GM23338 (cell line): ENCODE data around the gene GDF10. TPM values are rescaled to one million over a fixed set of nuclear protein-coding genes. Genes with fewer than 3 reads are reported as not detected.

Experiments used
- ATAC-seq: fragments of 200-7000 bp; cut with Tn5 transposase; 3 replicates; pipeline ENCODE4 v1.9.1; 2020
- DNase-seq: peaks from one replicate; pipeline ENCODE4 v3.0.0-alpha.2; 2015; ENCODE audit warnings: low spot score
- H2AFZ ChIP-seq: fragments of 200-600 bp; sonication (generic); 2 replicates; pipeline ENCODE4 v1.8.0; 2016; ENCODE audit warnings: antibody characterized with exemption, mild to moderate bottlenecking, moderate library complexity
- H3F3A ChIP-seq: fragments of 200-600 bp; sonication (generic); replicated peaks from 2 replicates; pipeline ENCODE4 v1.8.0; 2017; ENCODE audit warnings: antibody characterized with exemption, mixed run types, low read depth
- H3K27ac ChIP-seq: fragments of 200-600 bp; sonication (generic); 2 replicates; pipeline ENCODE4 v1.6.1; 2016; ENCODE audit warnings: low read depth
- H3K27me3 ChIP-seq: fragments of 200-600 bp; sonication (generic); 2 replicates; pipeline ENCODE4 v1.8.0; 2016; ENCODE audit warnings: mild to moderate bottlenecking, mixed run types, moderate library complexity; ENCODE audit not compliant: insufficient read depth
- H3K36me3 ChIP-seq: fragments of 200-600 bp; sonication (generic); 2 replicates; pipeline ENCODE4 v1.8.0; 2016; ENCODE audit warnings: mild to moderate bottlenecking; ENCODE audit not compliant: insufficient read depth
- H3K4me1 ChIP-seq: fragments of 200-600 bp; sonication (generic); 2 replicates; pipeline ENCODE4 v1.8.0; 2016; ENCODE audit warnings: mild to moderate bottlenecking, moderate library complexity; ENCODE audit not compliant: insufficient read depth
- H3K4me2 ChIP-seq: fragments of 200-600 bp; sonication (generic); 2 replicates; pipeline ENCODE4 v1.7.1; 2017; ENCODE audit warnings: mixed run types
- H3K4me3 ChIP-seq: fragments of 200-600 bp; sonication (generic); 2 replicates; pipeline ENCODE4 v1.6.1; 2016; ENCODE audit warnings: mixed run types
- H3K79me2 ChIP-seq: fragments of 200-600 bp; sonication (generic); replicated peaks from 2 replicates; pipeline ENCODE4 v1.8.0; 2017; ENCODE audit warnings: mild to moderate bottlenecking; ENCODE audit not compliant: insufficient read depth
- H3K9me2 ChIP-seq: fragments of 200-600 bp; sonication (generic); 2 replicates; pipeline ENCODE4 v1.8.0; 2017; ENCODE audit not compliant: insufficient read depth
- H4K20me1 ChIP-seq: fragments of 200-600 bp; sonication (generic); replicated peaks from 2 replicates; pipeline ENCODE4 v1.8.0; 2017; ENCODE audit warnings: mild to moderate bottlenecking; ENCODE audit not compliant: insufficient read depth
- H3K27ac Mint-ChIP-seq: 2 replicates; pipeline ENCODE4 v1.8.0; 2020; ENCODE audit warnings: inconsistent platforms, mild to moderate bottlenecking, moderate library complexity, mixed read lengths
- H3K27me3 Mint-ChIP-seq: 3 replicates; pipeline ENCODE4 v1.8.0; 2022; ENCODE audit warnings: low read depth, mild to moderate bottlenecking, moderate library complexity, mixed read lengths, inconsistent platforms; ENCODE audit not compliant: insufficient read depth, poor library complexity
- H3K36me3 Mint-ChIP-seq: 3 replicates; pipeline ENCODE4 v1.8.0; 2021; ENCODE audit warnings: low read depth, mild to moderate bottlenecking, inconsistent platforms, moderate library complexity, mixed read lengths
- H3K4me1 Mint-ChIP-seq: 3 replicates; pipeline ENCODE4 v1.8.0; 2020; ENCODE audit warnings: mild to moderate bottlenecking, inconsistent platforms, mixed read lengths
- H3K4me3 Mint-ChIP-seq: 3 replicates; pipeline ENCODE4 v1.8.0; 2021; ENCODE audit warnings: moderate library complexity, mild to moderate bottlenecking, inconsistent platforms, mixed read lengths
- H3K9me3 Mint-ChIP-seq: 3 replicates; pipeline ENCODE4 v1.8.0; 2020; ENCODE audit warnings: moderate library complexity, mild to moderate bottlenecking, inconsistent platforms, mixed read lengths
- CREB1 ChIP-seq: fragments of 250-450 bp; sonication (Bioruptor Pico); IDR thresholded peaks from 2 replicates; pipeline ENCODE4 v1.5.0; 2020; ENCODE audit warnings: low read depth, mild to moderate bottlenecking, moderate library complexity
- CTCF ChIP-seq, 2 experiments: fragments of 200-600 bp in 1 of 2; sonication (generic) in 1 of 2; conservative IDR thresholded peaks; 2 replicates each; pipeline versions ENCODE4 v1.5.1 to v1.6.1; 2016 to 2017; ENCODE audit warnings: antibody characterized with exemption in 2 of 2, low read depth in 2 of 2, mild to moderate bottlenecking in 2 of 2, moderate library complexity in 1 of 2
- ETS1 ChIP-seq: IDR thresholded peaks from 2 replicates; pipeline ENCODE4 v1.6.1; 2016; ENCODE audit warnings: antibody characterized with exemption
- EZH2 ChIP-seq: fragments of 200-600 bp; sonication (generic); IDR thresholded peaks from one replicate; pipeline ENCODE4 v1.8.0; 2017; ENCODE audit warnings: antibody characterized with exemption, mild to moderate bottlenecking, low read depth; ENCODE audit not compliant: unreplicated experiment
- EZH2phosphoT487 ChIP-seq: fragments of 200-600 bp; sonication (generic); IDR thresholded peaks from one replicate; pipeline ENCODE4 v1.8.1; 2018; ENCODE audit warnings: antibody characterized with exemption; ENCODE audit not compliant: unreplicated experiment
- JUNB ChIP-seq: IDR thresholded peaks from one replicate; pipeline ENCODE4 v1.6.1; 2016; ENCODE audit warnings: antibody characterized with exemption; ENCODE audit not compliant: unreplicated experiment
- NANOG ChIP-seq: IDR thresholded peaks from 2 replicates; pipeline ENCODE4 v1.6.1; 2016; ENCODE audit warnings: antibody characterized with exemption, borderline replicate concordance
- POLR2AphosphoS5 ChIP-seq: IDR thresholded peaks from 2 replicates; pipeline ENCODE4 v1.6.1; 2016; ENCODE audit warnings: antibody characterized with exemption, low read depth
- REST ChIP-seq: IDR thresholded peaks from one replicate; pipeline ENCODE4 v1.6.1; 2018; ENCODE audit warnings: antibody characterized with exemption; ENCODE audit not compliant: unreplicated experiment
- STAT1 ChIP-seq: IDR thresholded peaks from one replicate; pipeline ENCODE4 v1.6.1; 2016; ENCODE audit warnings: antibody characterized with exemption; ENCODE audit not compliant: unreplicated experiment
- ZNF114 ChIP-seq: fragments of 250-450 bp; sonication (Bioruptor Pico); IDR thresholded peaks from 2 replicates; pipeline ENCODE4 v1.5.0; 2020; ENCODE audit warnings: mild to moderate bottlenecking, moderate library complexity
- ZNF331 ChIP-seq: fragments of 250-450 bp; sonication (Bioruptor Pico); IDR thresholded peaks from 2 replicates; pipeline ENCODE4 v1.5.0; 2020; ENCODE audit warnings: low read depth, mild to moderate bottlenecking, moderate library complexity
- ZNF462 ChIP-seq: fragments of 250-450 bp; sonication (Bioruptor Pico); IDR thresholded peaks from 2 replicates; pipeline ENCODE4 v1.5.0; 2020; ENCODE audit warnings: mild to moderate bottlenecking, moderate library complexity
- polyA plus RNA-seq: library from polyadenylated mRNA; unstranded; fragments of >200 nt; fragmentation: Nextera tagmentation; extraction: Ambion mirVana; gene quantifications from 2 replicates; pipeline ENCODE4 v1.2.1, GENCODE V29; 2016
- total RNA-seq: library from RNA; depleted of rRNA; stranded (reverse); fragments of >200 nt; shearing (Covaris generic); gene quantifications from 2 replicates; pipeline ENCODE4 v1.2.3, GENCODE V29; 2014

GDF10 gene
- total and polyA plus RNA-seq, 2 experiments from 2014 or later: 0.21 TPM; not detected in 1

- 0 out of 2 replicates have a peak, but pooled peaks cover 5% of the 10 kb centered on the region for H3K9me2 ChIP-seq
- no peaks in the 10 kb centered on the region for H3F3A ChIP-seq
- no peaks in the 10 kb centered on the region for H3K4me1 ChIP-seq
- no peaks in the 10 kb centered on the region for H3K79me2 ChIP-seq
- Mint-ChIP-seq H3K27ac (no peak overlapping the region), H3K4me1 (peaks cover 10% of the 10 kb centered on the region; the same call in 2 of the 3 replicates), H3K27me3 (peaks cover 3% of the 10 kb centered on the region), H3K9me3 (peaks cover 9% of the 10 kb centered on the region; the same call in 2 of the 3 replicates), H3K4me3 (no peak overlapping the region), H3K36me3 (no peaks in the 10 kb centered on the region)
- H3K4me3 ChIP-seq: no peak overlapping the region
- no peaks in the 10 kb centered on the region for H3K27me3 ChIP-seq
- no peaks in the 10 kb centered on the region for H3K36me3 ChIP-seq
- H2AFZ ChIP-seq: no peak overlapping the region
- ATAC-seq: no peak
- no peak overlapping the region for H3K4me2 ChIP-seq
- TF ChIP-seq ZNF331 (CRISPR knock-in tag) (no peak), ETS1 (no peak), CREB1 (no peak), ZNF114 (CRISPR knock-in tag) (no peak), NANOG (no peak), EZH2phosphoT487 (no peak), CTCF (conservative IDR thresholded peaks at IDR 0.05; ENCODE audit: low read depth in 2 of 2) (no peak), REST (no peak), JUNB (no peak), EZH2 (no peak), ZNF462 (CRISPR knock-in tag) (no peak), POLR2AphosphoS5 (no peak), STAT1 (no peak)
- H3K27ac ChIP-seq: no peak overlapping the region
- DNase-seq: no peak
- no peaks in the 10 kb centered on the region for H4K20me1 ChIP-seq
Observed at GRCh38 chr10:47278152-47278473, 21.9 kb upstream of the GDF10 start.
